Measurements from ENCODE around the gene AFF1.

DNA sequence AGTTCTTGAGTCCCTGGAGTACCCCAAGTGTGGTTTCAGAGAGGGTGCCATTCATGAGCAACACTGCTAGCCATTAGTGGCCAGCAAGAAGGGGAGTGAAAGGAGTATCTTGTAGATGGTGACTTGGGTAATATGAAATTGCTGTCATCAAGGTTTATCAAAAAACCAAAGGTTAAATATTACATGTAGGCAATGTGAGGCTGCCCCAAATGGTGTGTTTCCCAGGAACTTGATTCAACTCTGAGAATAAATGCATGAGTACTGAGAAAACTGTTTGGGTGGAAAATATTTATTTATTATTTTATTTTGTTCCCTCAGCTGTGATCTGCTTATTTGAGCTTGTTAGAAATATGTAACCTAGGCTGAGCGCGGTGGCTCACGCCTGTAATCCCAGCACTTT is 55.7 kb downstream of the AFF1 start:
- TF ChIP-seq EP300 (IDR thresholded peaks at IDR 0.05; ENCODE audit: borderline replicate concordance): no peak
- no peak for TF ChIP-seq ZBTB7A (IDR thresholded peaks at IDR 0.05; ENCODE audit: low read depth)
- no peak for TF ChIP-seq TAF1 (IDR thresholded peaks at IDR 0.05; ENCODE audit: low read depth)
- no peak for TF ChIP-seq CEBPB (IDR thresholded peaks at IDR 0.05)
- TF ChIP-seq, protein P1, sequence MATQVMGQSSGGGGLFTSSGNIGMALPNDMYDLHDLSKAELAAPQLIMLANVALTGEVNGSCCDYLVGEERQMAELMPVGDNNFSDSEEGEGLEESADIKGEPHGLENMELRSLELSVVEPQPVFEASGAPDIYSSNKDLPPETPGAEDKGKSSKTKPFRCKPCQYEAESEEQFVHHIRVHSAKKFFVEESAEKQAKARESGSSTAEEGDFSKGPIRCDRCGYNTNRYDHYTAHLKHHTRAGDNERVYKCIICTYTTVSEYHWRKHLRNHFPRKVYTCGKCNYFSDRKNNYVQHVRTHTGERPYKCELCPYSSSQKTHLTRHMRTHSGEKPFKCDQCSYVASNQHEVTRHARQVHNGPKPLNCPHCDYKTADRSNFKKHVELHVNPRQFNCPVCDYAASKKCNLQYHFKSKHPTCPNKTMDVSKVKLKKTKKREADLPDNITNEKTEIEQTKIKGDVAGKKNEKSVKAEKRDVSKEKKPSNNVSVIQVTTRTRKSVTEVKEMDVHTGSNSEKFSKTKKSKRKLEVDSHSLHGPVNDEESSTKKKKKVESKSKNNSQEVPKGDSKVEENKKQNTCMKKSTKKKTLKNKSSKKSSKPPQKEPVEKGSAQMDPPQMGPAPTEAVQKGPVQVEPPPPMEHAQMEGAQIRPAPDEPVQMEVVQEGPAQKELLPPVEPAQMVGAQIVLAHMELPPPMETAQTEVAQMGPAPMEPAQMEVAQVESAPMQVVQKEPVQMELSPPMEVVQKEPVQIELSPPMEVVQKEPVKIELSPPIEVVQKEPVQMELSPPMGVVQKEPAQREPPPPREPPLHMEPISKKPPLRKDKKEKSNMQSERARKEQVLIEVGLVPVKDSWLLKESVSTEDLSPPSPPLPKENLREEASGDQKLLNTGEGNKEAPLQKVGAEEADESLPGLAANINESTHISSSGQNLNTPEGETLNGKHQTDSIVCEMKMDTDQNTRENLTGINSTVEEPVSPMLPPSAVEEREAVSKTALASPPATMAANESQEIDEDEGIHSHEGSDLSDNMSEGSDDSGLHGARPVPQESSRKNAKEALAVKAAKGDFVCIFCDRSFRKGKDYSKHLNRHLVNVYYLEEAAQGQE (IDR thresholded peaks at IDR 0.05; ENCODE audit: low read depth): no peak
- TF ChIP-seq RAD21 (IDR thresholded peaks at IDR 0.05; ENCODE audit: low read depth): no peak
